OCI-LY1 (cell line): ENCODE measurements around the gene ASGR2.
"Not testable (repeated sequence)": the region's sequence is repeated elsewhere in the genome, so short reads cannot be mapped to it uniquely, and the experiment has no call there.

Experiments used
- CTCF ChIP-seq: fragments of 200-600 bp; sonication (generic), shearing (Covaris generic); IDR thresholded peaks from 2 replicates; pipeline ENCODE4 v1.5.1; 2017; ENCODE audit warnings: mild to moderate bottlenecking, antibody characterized with exemption, low read length, moderate library complexity, mixed read lengths
- EZH2 ChIP-seq: fragments of 200-600 bp; sonication (generic), shearing (Covaris generic); IDR thresholded peaks from 2 replicates; pipeline ENCODE4 v1.8.0; 2017; ENCODE audit warnings: borderline replicate concordance, mixed run types, mild to moderate bottlenecking, antibody characterized with exemption, low read length, moderate library complexity, mixed read lengths

- not testable (repeated sequence) for TF ChIP-seq CTCF, EZH2
Observed at GRCh38 chr17:7158424-7158823, 43.8 kb upstream of the ASGR2 start.
